Endodermal cell (in vitro differentiated cells): ENCODE results near the gene FNBP1L. TPM values are rescaled to one million over a fixed set of nuclear protein-coding genes. Genes with fewer than 3 reads are reported as not detected.
A peak's percentile ranks its signal among the peaks of the same experiment; 100 is the strongest.

Source experiments
- DNase-seq: peaks from one replicate; pipeline ENCODE4 v3.0.0-alpha.2; 2017
- H3K27ac ChIP-seq: 2 replicates; pipeline ENCODE4 v1.5.1; 2013; ENCODE audit warnings: mild to moderate bottlenecking, low read depth, low read length, moderate library complexity
- H3K27me3 ChIP-seq: 2 replicates; pipeline ENCODE4 v1.6.1; 2013; ENCODE audit warnings: mild to moderate bottlenecking, low read length, moderate library complexity; ENCODE audit not compliant: insufficient read depth, control insufficient read depth, poor library complexity, severe bottlenecking
- H3K36me3 ChIP-seq: 2 replicates; pipeline ENCODE4 v1.7.0; 2013; ENCODE audit warnings: mild to moderate bottlenecking, low read length, moderate library complexity; ENCODE audit not compliant: control insufficient read depth, insufficient read depth
- H3K4me1 ChIP-seq: one replicate; pipeline ENCODE4 v1.7.0; 2013; ENCODE audit warnings: low read length; ENCODE audit not compliant: control insufficient read depth, insufficient read depth
- H3K4me3 ChIP-seq: 2 replicates; pipeline ENCODE4 v1.5.1; 2013; ENCODE audit warnings: mild to moderate bottlenecking, low read length, moderate library complexity
- H3K9ac ChIP-seq: 2 replicates; pipeline ENCODE4 v1.6.1; 2013; ENCODE audit warnings: mild to moderate bottlenecking, low read length, moderate library complexity; ENCODE audit not compliant: poor library complexity, severe bottlenecking; ENCODE audit errors: extremely low read depth
- H3K9me3 ChIP-seq: 2 replicates; pipeline ENCODE4 v1.6.1; 2013; ENCODE audit warnings: mild to moderate bottlenecking, low read length, moderate library complexity; ENCODE audit not compliant: control insufficient read depth
- H3K27ac Mint-ChIP-seq: 2 replicates; pipeline ENCODE4 v1.8.0; 2020; ENCODE audit warnings: mixed read lengths
- H3K27me3 Mint-ChIP-seq: 2 replicates; pipeline ENCODE4 v1.8.0; 2021; ENCODE audit warnings: mild to moderate bottlenecking, mixed read lengths; ENCODE audit not compliant: insufficient read depth
- H3K36me3 Mint-ChIP-seq: 2 replicates; pipeline ENCODE4 v1.8.0; 2020; ENCODE audit warnings: low read depth, mixed read lengths
- H3K4me1 Mint-ChIP-seq: 2 replicates; pipeline ENCODE4 v1.8.0; 2020; ENCODE audit warnings: mixed read lengths
- H3K4me3 Mint-ChIP-seq: 2 replicates; pipeline ENCODE4 v1.8.0; 2020; ENCODE audit warnings: mild to moderate bottlenecking, moderate library complexity, mixed read lengths
- H3K9me3 Mint-ChIP-seq: 2 replicates; pipeline ENCODE4 v1.8.0; 2020; ENCODE audit warnings: mild to moderate bottlenecking, mixed read lengths
- WGBS, 2 experiments: methylation state at CpG; one replicate each; pipeline versions ENCODE4 v1.1.5 to v1.1.7; 2013; ENCODE audit warnings: missing lambda C conversion rate in 2 of 2, mixed read lengths in 1 of 2; ENCODE audit not compliant: insufficient coverage in 1 of 2, insufficient read length in 1 of 2; 5-methylcytosine and 5-hydroxymethylcytosine counted together
- total RNA-seq, 2 donors: library from RNA; stranded (reverse); fragmentation: NEBNext Ultra II Directional in 1 of 2; extraction: Animal tissue kit (Norgen Biotek cat#: 25700) in 1 of 2; gene quantifications; 2 replicates in 1 of 2; 3 replicates in 1 of 2; pipeline ENCODE4 v1.2.1, GENCODE V29; 2021
- TF ChIP-seq, protein P1 (sequence below): fragments of 200-600 bp; sonication (generic); conservative IDR thresholded peaks from 2 replicates; pipeline ENCODE4 v1.5.0; 2021; ENCODE audit warnings: antibody characterized with exemption, mild to moderate bottlenecking

FNBP1L gene
- total RNA-seq, 2 donors from 2014 or later: 96.8 to 107 TPM

DNA sequence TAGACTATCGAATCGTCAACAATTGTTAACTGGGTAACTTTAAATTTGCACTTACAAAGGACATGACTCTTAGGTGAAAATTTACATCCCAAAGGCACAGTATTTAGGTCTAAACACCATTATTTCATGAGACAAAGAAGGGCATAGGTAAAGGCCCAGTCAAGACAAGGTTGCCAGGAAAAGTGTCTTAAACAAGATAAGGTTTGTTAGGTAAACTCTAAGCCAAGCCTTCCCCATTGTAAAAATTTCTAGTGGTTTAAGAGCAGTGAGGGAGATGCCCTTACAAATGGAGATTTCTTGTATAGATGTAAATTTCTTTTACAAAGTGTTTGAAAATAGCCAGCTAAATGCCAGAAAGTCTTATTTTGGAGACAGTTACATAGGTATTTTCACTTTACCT, 36.9 kb upstream of the FNBP1L start:
- Mint-ChIP-seq H3K4me3 (no peak overlapping the region), H3K9me3 (peaks cover 56% of the 10 kb centered on the region)
- H3K27me3 ChIP-seq: no peaks in the 10 kb centered on the region

DNA sequence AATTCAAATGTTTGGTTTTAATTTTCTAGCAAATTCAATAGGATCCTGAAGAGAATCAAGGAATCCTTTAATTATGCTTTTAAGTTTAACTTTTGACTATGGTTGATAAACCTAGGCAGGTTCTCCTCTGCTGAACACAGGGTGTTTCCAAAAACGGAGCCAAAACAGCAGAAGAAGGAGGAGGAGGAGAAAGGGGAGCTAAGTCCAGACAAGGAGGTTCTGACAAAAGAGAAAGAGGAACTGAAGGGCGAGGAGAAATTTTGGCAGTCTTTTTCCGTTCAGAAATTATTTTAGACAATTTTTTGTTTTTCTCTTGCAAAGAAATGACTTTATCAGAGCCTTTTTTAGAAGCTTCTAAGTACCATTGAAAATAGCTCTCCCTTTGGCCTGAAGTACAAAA, 33.2 kb upstream of the FNBP1L start:
- H3K4me1 ChIP-seq: no peaks in the 10 kb centered on the region
- TF ChIP-seq, protein P1, sequence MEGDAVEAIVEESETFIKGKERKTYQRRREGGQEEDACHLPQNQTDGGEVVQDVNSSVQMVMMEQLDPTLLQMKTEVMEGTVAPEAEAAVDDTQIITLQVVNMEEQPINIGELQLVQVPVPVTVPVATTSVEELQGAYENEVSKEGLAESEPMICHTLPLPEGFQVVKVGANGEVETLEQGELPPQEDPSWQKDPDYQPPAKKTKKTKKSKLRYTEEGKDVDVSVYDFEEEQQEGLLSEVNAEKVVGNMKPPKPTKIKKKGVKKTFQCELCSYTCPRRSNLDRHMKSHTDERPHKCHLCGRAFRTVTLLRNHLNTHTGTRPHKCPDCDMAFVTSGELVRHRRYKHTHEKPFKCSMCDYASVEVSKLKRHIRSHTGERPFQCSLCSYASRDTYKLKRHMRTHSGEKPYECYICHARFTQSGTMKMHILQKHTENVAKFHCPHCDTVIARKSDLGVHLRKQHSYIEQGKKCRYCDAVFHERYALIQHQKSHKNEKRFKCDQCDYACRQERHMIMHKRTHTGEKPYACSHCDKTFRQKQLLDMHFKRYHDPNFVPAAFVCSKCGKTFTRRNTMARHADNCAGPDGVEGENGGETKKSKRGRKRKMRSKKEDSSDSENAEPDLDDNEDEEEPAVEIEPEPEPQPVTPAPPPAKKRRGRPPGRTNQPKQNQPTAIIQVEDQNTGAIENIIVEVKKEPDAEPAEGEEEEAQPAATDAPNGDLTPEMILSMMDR: no peak
- H3K4me3 ChIP-seq: no peak overlapping the region
- no peak overlapping the region for H3K27ac ChIP-seq
- peaks cover 19% of the 10 kb centered on the region for H3K9me3 ChIP-seq
- Mint-ChIP-seq H3K27me3 (no peaks in the 10 kb centered on the region), H3K36me3 (no peaks in the 10 kb centered on the region), H3K4me3 (no peak overlapping the region), H3K9me3 (peaks cover 29% of the 10 kb centered on the region), H3K27ac (no peak overlapping the region), H3K4me1 (peaks cover 6% of the 10 kb centered on the region)
- H3K27me3 ChIP-seq: no peaks in the 10 kb centered on the region
- no peaks in the 10 kb centered on the region for H3K36me3 ChIP-seq
- H3K9ac ChIP-seq: no peak overlapping the region
- 76 to 90% methylated on average over 3 of the region's 3 CpGs for WGBS, 2 experiments
- DNase-seq: no peak

More for the DNA sequence above, 36.9 kb upstream of the FNBP1L start:
- Histone ChIP-seq H3K9ac (no peak overlapping the region), H3K4me3 (peak overlapping the region; percentile 0), H3K36me3 (no peaks in the 10 kb centered on the region), H3K27ac (no peak overlapping the region), H3K9me3 (peaks cover 39% of the 10 kb centered on the region), H3K4me1 (no peaks in the 10 kb centered on the region)
- 53% methylated on average over 2 of the region's 2 CpGs; no CpG with 5 or more reads in 1 of the 2 experiments for WGBS, 2 experiments
- no peak for DNase-seq
- peaks cover 6% of the 10 kb centered on the region for H3K4me1 Mint-ChIP-seq
- no peaks in the 10 kb centered on the region for H3K27me3 Mint-ChIP-seq
- TF ChIP-seq, protein P1: no peak
- H3K36me3 Mint-ChIP-seq: peaks cover 4% of the 10 kb centered on the region
- no peak overlapping the region for H3K27ac Mint-ChIP-seq

DNA sequence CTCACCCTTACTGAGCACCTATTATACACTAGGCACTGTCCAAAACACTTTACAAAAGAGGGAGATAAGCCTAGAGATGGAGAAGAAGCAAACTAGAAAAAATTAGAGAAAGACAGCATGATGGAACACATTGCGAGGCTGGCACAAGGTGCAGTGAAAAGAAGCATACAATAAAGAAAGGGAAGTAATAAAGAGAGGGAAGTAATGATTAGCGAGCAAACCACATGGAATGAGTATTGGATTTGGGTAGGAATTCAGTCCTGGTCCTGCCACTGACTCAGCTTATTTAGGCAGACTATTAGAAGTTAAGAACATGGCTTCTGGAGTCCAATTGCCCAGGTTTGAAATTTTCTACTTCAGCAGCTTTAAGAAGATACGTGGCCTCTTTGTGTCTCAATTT, 32.6 kb upstream of the FNBP1L start:
- H3K9me3 Mint-ChIP-seq: peaks cover 28% of the 10 kb centered on the region
- Histone ChIP-seq H3K27ac (no peak overlapping the region), H3K36me3 (no peaks in the 10 kb centered on the region), H3K4me3 (no peak overlapping the region), H3K9me3 (peaks cover 18% of the 10 kb centered on the region), H3K27me3 (no peaks in the 10 kb centered on the region), H3K4me1 (no peaks in the 10 kb centered on the region), H3K9ac (no peak overlapping the region)
- WGBS, 2 experiments: 85 to 94% methylated on average over 2 to 3 of the region's 3 CpGs
- TF ChIP-seq, protein P1: no peak
- no peaks in the 10 kb centered on the region for H3K27me3 Mint-ChIP-seq
- no peaks in the 10 kb centered on the region for H3K36me3 Mint-ChIP-seq
- DNase-seq: no peak
- H3K4me1 Mint-ChIP-seq: peaks cover 6% of the 10 kb centered on the region
- H3K27ac Mint-ChIP-seq: no peak overlapping the region
- H3K4me3 Mint-ChIP-seq: no peak overlapping the region
